ENCODE results near the gene CORO1C. TPM values are rescaled to one million over a fixed set of nuclear protein-coding genes. Genes with fewer than 3 reads are reported as not detected.

The CORO1C gene
- total RNA-seq, 1 donor from 2014 or later, result 74.7 TPM

DNA sequence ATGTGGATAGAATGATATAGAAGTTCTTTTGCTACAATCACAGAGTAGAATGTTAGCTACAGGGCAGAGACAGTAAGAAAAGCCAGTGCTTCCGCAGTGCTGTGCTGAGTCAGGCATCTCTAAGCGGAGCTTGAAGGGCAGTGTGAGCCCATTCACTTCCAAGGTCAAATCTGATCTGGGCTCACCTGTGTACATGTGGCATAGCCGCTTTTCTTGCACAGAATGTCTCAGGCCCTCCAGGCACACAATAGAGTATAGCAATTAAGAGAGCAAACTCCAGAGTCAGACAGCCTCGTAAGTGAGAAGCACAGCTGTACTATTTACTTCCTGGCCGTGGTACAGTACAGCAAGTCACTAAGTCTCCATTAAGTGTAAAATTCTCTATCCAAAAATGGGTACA is 26.8 kb downstream of the CORO1C start:
- no peak for DNase-seq (ENCODE audit: low spot score)
- intact Hi-C loops (cut with DNase I), result no loop called here

- DNase-seq (ENCODE audit: low spot score), result no peak
- intact Hi-C loops (cut with DNase I), result no loop called here
Observed at GRCh38 chr12:108702595-108703320, 28.6 kb downstream of the CORO1C start.

- no peak for DNase-seq (ENCODE audit: low spot score)
- intact Hi-C loops (cut with DNase I), result no loop called here
Observed at GRCh38 chr12:108701779-108702441, 29.4 kb downstream of the CORO1C start.

GRCh38 chr12:108700833-108701541 is 30.3 kb downstream of the CORO1C start:
- no peak for DNase-seq (ENCODE audit: low spot score)
- intact Hi-C loops (cut with DNase I), result no loop called here

- intact Hi-C loops (cut with DNase I), result loop anchor here (10.0 kb wide), 1 partner anchor 155 kb away; the partner anchor contains the start of gene SSH1
- no peak for DNase-seq (ENCODE audit: low spot score)
Observed at GRCh38 chr12:108699955-108700563, 31.3 kb downstream of the CORO1C start.

DNA sequence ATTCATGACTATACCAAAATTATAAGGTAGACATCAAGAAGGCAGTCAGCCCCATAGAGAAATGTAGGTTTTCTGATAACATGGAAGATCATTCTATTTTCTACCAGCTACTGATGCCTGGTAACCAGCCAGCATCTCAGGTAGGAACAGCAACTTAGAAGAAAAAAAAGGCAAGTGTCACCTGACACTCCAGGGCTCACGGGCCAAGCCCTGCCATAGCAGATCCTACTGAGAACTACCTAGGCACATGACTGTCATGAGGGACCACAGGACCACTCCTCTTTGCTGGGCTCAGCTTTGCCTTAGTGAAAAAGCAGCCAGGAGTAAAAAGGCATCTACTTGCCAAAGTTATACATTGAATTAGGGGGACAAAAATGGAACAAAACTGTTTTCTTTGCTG is 33.4 kb downstream of the CORO1C start:
- no peak for DNase-seq (ENCODE audit: low spot score)
- intact Hi-C loops (cut with DNase I), result loop anchor here (10.0 kb wide), 1 partner anchor 157 kb away; the partner anchor contains the start of gene SSH1

DNA sequence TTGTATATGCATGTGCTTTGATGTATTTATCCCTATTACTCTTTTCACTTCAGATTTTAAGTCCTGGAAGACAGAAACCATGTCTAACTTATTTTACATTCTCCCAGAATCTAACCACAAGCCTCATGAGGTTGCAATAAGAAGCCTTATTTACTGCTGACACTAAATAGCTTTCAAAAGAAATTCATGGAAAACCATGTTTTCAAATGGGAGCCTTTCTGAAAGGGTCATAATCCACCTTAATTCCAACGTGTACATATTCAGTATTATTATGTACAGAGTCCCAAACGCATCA is 34.4 kb downstream of the CORO1C start:
- no peak for DNase-seq (ENCODE audit: low spot score)
- intact Hi-C loops (cut with DNase I), result loop anchor here (10.0 kb wide), 1 partner anchor 158 kb away; the partner anchor contains the start of gene SSH1

DNA sequence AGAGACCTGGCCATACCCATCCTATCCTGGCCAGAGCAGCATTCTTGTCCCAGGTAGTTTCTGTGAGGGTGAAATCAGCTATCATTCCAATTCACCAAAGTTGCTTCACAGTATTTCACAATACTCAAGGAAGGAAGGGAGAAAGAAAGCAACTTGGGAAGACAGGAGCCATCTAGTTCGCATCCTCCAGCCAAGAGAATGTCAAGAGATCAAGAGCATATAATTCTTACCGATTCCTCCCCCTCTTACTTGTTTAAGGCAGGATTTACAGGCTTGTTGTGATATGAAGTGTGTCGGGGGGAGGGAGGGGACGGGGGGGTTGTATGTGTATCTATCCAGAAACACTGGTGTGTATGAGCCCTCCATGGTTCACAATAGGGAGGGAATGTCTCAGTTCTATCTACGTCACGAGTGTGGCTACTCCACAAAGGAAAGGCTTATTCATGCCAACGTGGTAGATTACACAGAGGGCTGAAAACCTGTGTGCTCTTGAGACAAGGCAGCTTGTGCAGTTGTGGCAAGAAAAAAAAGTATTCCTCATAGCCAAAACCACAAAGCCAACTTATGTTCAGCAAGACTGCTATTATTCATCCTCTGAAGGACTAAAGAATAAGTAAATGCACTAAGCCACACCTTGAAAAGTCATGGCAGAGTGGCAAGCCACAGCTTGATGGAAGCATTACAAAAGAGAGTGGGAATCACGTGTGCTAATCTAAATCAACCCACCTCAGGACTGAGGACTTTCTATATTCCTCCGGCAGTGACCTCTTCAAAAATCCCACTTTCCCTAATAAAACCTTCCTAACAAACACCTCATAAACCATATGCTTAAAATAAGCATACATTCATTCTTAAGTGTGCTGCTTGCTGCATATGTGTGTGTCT is 35.0 kb downstream of the CORO1C start:
- no peak for DNase-seq (ENCODE audit: low spot score)
- intact Hi-C loops (cut with DNase I), result loop anchor here (10.0 kb wide), 1 partner anchor 158 kb away; the partner anchor contains the start of gene SSH1

- DNase-seq (ENCODE audit: low spot score), result no peak
- intact Hi-C loops (cut with DNase I), result loop anchor here (5.0 to 10.0 kb wide), 2 partner anchors 92 to 160 kb away; partner anchors contain the start of gene SSH1
Observed at GRCh38 chr12:108694812-108695278, 36.5 kb downstream of the CORO1C start.

DNA sequence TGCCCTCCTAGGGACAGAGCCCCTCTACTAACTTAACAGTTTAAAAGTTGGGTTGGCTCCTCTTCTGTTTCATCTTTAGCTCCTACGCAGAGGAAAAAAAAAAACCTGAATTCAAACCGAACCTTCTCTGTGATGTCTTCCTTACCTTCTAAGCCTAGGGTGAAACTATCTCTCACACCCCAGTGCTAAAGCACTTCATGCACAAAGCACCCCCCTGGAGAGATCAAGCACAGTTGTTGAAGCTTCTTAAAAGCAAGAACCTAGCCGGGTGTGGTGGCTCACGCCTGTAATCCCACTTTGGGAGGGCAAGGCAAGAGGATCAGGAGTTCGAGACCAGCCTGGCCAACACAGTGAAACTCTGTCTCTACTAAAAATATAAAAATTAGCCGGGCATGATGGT is 37.6 kb downstream of the CORO1C start:
- intact Hi-C loops (cut with DNase I), result loop anchor here (5.0 to 10.0 kb wide), 2 partner anchors 94 to 161 kb away; partner anchors contain the start of gene SSH1

DNA sequence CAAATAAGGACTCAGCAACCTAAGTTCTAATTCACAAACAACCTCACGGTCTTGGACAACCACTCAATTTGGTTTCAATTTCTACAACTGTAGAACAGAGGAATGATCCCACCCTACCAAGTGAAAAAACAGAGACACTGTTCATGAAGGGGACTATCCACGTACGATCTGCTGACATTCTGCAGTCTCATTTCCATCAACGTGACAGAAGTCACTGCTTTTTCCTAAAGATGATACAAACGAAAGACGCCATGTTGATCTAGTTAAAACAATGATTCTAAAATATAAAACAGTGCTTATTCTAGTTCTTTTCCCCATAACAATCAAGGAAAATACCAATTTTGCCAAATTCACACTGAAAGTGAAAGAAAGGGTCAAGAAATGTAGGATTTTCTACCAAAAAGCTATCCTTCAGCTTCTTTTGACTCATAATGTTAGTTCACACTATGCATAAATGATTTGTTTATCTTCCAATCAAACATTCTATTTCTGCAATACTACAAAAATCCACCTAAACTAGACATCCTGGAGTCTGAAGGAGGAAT is 38.1 kb downstream of the CORO1C start:
- intact Hi-C loops (cut with DNase I), result loop anchor here (5.0 to 10.0 kb wide), 2 partner anchors 94 to 162 kb away; partner anchors contain the start of gene SSH1
- DNase-seq (ENCODE audit: low spot score), result no peak

More for the DNA sequence above, 37.6 kb downstream of the CORO1C start:
- no peak for DNase-seq (ENCODE audit: low spot score)

- DNase-seq (ENCODE audit: low spot score), result no peak
- intact Hi-C loops (cut with DNase I), result loop anchor here (1.0 to 10.0 kb wide), 5 partner anchors 25 to 163 kb away; partner anchors contain the start of genes CORO1C and SSH1
Observed at GRCh38 chr12:108691998-108692808, 39.1 kb downstream of the CORO1C start.

GRCh38 chr12:108691175-108691997 is 39.9 kb downstream of the CORO1C start:
- peak; percentile 96 for DNase-seq (ENCODE audit: low spot score)
- intact Hi-C loops (cut with DNase I), result loop anchor here (1.0 to 10.0 kb wide), 5 partner anchors 25 to 163 kb away; partner anchors contain the start of genes CORO1C and SSH1

DNA sequence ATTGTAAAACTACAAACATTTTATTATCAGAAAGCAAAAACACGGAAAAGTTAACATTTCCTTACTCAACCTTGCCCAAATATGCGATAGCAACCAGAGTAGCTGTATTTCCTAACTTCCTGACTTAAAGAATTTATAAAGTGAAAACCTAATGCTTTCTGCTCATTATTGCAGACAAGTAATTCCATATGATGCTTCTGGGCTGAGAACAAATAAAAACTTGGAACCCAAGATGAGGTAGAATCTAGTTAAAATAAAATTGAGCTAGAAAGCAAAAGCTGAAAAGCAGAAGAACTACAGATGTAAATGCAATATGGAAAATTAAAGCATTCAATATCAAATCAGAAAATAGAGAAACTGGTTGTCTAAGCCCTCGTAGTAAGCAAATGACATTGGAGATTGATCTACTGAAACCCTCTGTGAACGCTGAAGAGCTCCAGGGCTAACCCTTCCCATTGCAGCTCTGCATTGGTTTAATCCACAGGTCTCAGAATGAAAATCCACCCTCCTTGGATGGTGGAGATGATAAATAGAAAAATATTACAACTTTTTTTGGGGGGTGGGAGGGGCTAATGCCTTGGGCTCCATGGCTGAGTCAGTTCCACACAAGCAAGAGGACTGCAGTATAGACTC is 40.7 kb downstream of the CORO1C start:
- no peak for DNase-seq (ENCODE audit: low spot score)
- intact Hi-C loops (cut with DNase I), result loop anchor here (1.0 to 10.0 kb wide), 5 partner anchors 24 to 164 kb away; partner anchors contain the start of genes CORO1C and SSH1

DNA sequence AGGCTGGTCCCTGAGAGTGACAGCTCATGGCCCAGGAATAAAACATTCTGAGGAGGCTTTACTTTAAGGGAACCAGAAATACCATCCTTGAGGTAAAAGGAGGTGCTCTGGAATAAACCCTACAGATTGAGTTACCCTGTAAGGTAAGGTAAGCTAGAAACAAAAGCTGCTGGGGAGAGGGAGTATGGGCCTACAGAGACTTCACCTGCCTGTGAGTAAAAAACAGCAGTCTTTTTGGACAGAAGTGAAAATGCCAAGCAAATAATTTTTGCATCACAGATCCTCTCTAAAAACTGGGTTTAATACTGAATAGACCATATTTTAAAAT is 41.2 kb downstream of the CORO1C start:
- DNase-seq (ENCODE audit: low spot score), result no peak
- intact Hi-C loops (cut with DNase I), result loop anchor here (2.0 to 10.0 kb wide), 4 partner anchors 23 to 165 kb away; partner anchors contain the start of genes CORO1C and SSH1
